ENCODE results near the gene LZTR1. TPM values are rescaled to one million over a fixed set of nuclear protein-coding genes. Genes with fewer than 3 reads are reported as not detected.

Gene LZTR1
- total RNA-seq, 1 donor from 2014 or later: 21.9 TPM

DNA sequence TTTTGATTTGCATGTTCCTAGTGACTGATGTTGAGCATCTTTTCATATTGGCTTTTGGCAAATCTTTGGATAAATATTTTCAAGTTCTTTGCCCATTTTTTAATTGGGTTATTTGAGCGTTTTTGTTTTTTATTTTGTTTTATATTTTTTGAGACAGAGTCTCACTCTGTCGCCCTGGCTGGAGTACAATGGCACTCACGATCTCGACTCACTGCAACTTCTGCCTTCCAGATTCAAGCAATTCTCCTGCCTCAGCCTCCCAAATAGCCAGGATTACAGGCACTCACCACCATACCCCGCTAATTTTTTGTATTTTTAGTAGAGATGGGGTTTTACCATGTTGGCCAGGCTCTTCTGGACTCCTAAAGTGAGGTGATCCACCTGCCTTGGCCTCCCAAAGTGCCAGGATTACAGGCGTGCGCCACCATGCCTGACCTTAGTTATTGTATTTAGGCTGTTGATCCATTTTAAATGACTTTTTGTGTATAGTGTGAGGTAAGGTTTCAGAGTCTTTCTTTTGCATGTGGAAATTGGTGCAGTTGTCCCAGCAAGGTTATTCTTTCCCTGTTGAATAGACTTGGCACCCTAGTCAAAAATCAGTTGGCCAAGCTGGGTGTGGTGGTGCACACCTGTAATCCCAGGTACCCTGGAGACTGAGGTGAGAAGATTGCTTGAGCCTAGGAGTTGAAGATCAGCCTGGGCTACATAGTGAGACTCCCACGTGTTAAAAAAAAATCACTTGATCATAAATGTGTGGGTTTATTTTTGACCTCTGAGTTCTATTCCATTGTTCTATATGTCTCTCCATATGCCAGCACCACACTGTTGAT, 38.8 kb upstream of the LZTR1 start:
- H2AFZ ChIP-seq (replicated peaks): no peak overlapping the region
- H3F3A ChIP-seq (ENCODE audit: low read depth): peaks cover 6% of the 10 kb centered on the region
- no peaks in the 10 kb centered on the region for H3K27me3 ChIP-seq
- no peak overlapping the region for H3K27ac ChIP-seq
- no peak overlapping the region for H3K4me3 ChIP-seq
- Mint-ChIP-seq H3K9me3 (no peaks in the 10 kb centered on the region), H3K36me3 (peaks cover 45% of the 10 kb centered on the region), H3K4me1 (peaks cover 7% of the 10 kb centered on the region), H3K4me3 (no peak overlapping the region), H3K27me3 (ENCODE audit: insufficient read depth, low read depth) (no peaks in the 10 kb centered on the region), H3K27ac (no peak overlapping the region)
- no peak overlapping the region for H3K9ac ChIP-seq
- H3K9me3 ChIP-seq (ENCODE audit: low read depth): no peaks in the 10 kb centered on the region
- no peaks in the 10 kb centered on the region for H3K36me3 ChIP-seq
- H3K79me2 ChIP-seq (ENCODE audit: low read depth): peaks cover 100% of the 10 kb centered on the region
- TF ChIP-seq EZH2 (IDR thresholded peaks at IDR 0.05) (no peak), EZH2phosphoT487 (IDR thresholded peaks at IDR 0.05) (no peak)
- TF ChIP-seq, protein P1, sequence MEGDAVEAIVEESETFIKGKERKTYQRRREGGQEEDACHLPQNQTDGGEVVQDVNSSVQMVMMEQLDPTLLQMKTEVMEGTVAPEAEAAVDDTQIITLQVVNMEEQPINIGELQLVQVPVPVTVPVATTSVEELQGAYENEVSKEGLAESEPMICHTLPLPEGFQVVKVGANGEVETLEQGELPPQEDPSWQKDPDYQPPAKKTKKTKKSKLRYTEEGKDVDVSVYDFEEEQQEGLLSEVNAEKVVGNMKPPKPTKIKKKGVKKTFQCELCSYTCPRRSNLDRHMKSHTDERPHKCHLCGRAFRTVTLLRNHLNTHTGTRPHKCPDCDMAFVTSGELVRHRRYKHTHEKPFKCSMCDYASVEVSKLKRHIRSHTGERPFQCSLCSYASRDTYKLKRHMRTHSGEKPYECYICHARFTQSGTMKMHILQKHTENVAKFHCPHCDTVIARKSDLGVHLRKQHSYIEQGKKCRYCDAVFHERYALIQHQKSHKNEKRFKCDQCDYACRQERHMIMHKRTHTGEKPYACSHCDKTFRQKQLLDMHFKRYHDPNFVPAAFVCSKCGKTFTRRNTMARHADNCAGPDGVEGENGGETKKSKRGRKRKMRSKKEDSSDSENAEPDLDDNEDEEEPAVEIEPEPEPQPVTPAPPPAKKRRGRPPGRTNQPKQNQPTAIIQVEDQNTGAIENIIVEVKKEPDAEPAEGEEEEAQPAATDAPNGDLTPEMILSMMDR (IDR thresholded peaks at IDR 0.05): no peak
- no peak overlapping the region for H3K4me2 ChIP-seq
- DNase-seq (ENCODE audit: low spot score): no peak
- no peaks in the 10 kb centered on the region for H3K4me1 ChIP-seq
- peaks cover 98% of the 10 kb centered on the region for H4K20me1 ChIP-seq (ENCODE audit: low read depth)

DNA sequence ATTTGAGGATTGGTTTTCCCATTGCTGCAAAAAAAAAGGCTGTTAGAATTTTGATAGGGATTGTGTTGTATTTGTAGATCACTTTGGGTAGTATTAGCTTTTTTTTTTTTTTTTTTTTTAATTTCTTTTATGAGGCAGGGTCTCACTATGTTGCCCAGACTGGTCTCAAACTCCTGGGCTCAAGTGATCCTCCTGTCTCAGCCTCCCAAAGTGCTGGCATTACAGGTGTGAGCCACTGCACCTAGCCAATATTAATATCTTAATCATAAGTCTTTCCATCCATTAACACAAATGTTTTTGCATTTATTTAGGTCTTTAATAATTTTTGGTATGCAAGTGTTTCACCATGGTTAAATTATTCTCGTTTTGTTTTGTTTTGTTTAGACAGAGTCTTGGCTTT, 38.1 kb upstream of the LZTR1 start:
- no peak overlapping the region for H3K4me2 ChIP-seq
- H3K27me3 ChIP-seq: no peaks in the 10 kb centered on the region
- H4K20me1 ChIP-seq (ENCODE audit: low read depth): peaks cover 98% of the 10 kb centered on the region
- TF ChIP-seq EZH2phosphoT487 (IDR thresholded peaks at IDR 0.05) (no peak), EZH2 (IDR thresholded peaks at IDR 0.05) (no peak)
- TF ChIP-seq, protein P1 (IDR thresholded peaks at IDR 0.05): no peak
- no peak for DNase-seq (ENCODE audit: low spot score)
- no peak overlapping the region for H3K4me3 ChIP-seq
- no peak overlapping the region for H2AFZ ChIP-seq (replicated peaks)
- H3K27ac Mint-ChIP-seq: no peak overlapping the region
- H3K27ac ChIP-seq: no peak overlapping the region
- no peaks in the 10 kb centered on the region for H3K27me3 Mint-ChIP-seq (ENCODE audit: insufficient read depth, low read depth)
- H3K9me3 Mint-ChIP-seq: no peaks in the 10 kb centered on the region
- H3K4me3 Mint-ChIP-seq: no peak overlapping the region
- no peak overlapping the region for H3K9ac ChIP-seq
- H3F3A ChIP-seq (ENCODE audit: low read depth): peaks cover 13% of the 10 kb centered on the region
- no peaks in the 10 kb centered on the region for H3K4me1 ChIP-seq
- H3K79me2 ChIP-seq (ENCODE audit: low read depth): peaks cover 100% of the 10 kb centered on the region
- H3K9me3 ChIP-seq (ENCODE audit: low read depth): no peaks in the 10 kb centered on the region
- peaks cover 6% of the 10 kb centered on the region for H3K4me1 Mint-ChIP-seq
- H3K36me3 ChIP-seq: no peaks in the 10 kb centered on the region
- H3K36me3 Mint-ChIP-seq: peaks cover 40% of the 10 kb centered on the region

DNA sequence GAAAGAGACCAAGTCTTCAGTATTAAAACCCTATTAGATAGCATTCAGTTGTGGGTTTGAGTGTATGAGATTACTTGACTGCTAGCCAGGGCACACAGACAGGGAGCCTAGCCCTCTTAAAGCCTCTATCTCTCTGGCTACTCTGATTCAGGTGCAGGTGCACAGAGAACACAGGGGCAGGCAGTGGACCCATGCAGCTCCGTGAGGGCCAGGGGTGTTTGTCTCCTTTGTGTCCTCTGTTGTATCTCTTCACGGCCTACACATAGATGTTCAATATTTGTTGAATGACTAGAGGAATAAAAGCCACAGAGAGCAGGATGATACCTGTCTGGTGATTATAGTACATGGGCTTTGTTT, 36.5 kb upstream of the LZTR1 start:
- H2AFZ ChIP-seq (replicated peaks): no peak overlapping the region
- no peaks in the 10 kb centered on the region for H3K9me3 ChIP-seq (ENCODE audit: low read depth)
- peaks cover 100% of the 10 kb centered on the region for H3K79me2 ChIP-seq (ENCODE audit: low read depth)
- no peak overlapping the region for H3K27ac ChIP-seq
- TF ChIP-seq, protein P1 (IDR thresholded peaks at IDR 0.05): no peak
- TF ChIP-seq EZH2 (IDR thresholded peaks at IDR 0.05) (no peak), EZH2phosphoT487 (IDR thresholded peaks at IDR 0.05) (no peak)
- H3K27ac Mint-ChIP-seq: no peak overlapping the region
- peaks cover 18% of the 10 kb centered on the region for H3F3A ChIP-seq (ENCODE audit: low read depth)
- H3K4me2 ChIP-seq: no peak overlapping the region
- no peak overlapping the region for H3K4me3 ChIP-seq
- no peaks in the 10 kb centered on the region for H3K9me3 Mint-ChIP-seq
- no peaks in the 10 kb centered on the region for H3K36me3 ChIP-seq
- H3K4me1 Mint-ChIP-seq: peaks cover 12% of the 10 kb centered on the region
- H3K36me3 Mint-ChIP-seq: peaks cover 42% of the 10 kb centered on the region
- no peaks in the 10 kb centered on the region for H3K27me3 Mint-ChIP-seq (ENCODE audit: insufficient read depth, low read depth)
- DNase-seq (ENCODE audit: low spot score): no peak
- H3K9ac ChIP-seq: no peak overlapping the region
- no peaks in the 10 kb centered on the region for H3K27me3 ChIP-seq
- H4K20me1 ChIP-seq (ENCODE audit: low read depth): peaks cover 98% of the 10 kb centered on the region
- no peaks in the 10 kb centered on the region for H3K4me1 ChIP-seq
- H3K4me3 Mint-ChIP-seq: no peak overlapping the region
